ENCODE measurements around the gene AMER3.

AMER3 gene

DNA sequence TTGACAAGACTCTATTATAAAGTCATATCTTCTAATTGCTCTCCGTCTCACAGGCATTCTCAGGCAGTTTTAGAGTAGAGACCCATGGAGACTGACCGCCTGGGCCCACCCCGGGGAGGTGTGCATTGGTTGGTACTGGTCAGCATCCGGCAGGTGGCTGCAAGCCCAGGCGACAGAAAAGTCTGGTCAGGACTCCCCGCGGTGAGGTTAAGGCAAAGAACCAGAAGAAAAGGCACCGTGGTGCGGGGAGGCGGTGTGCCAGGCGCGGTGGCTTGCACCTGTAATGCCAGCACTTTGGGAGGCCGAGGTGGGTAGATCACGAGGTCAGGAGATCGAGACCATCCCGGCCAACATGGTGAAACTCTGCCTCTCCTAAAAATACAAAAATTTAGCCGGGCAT is 32.5 kb downstream of the AMER3 start:
- DNase-seq: no peak

GRCh38 chr2:130790312-130790711 is 35.0 kb downstream of the AMER3 start:
- DNase-seq: no peak

DNA sequence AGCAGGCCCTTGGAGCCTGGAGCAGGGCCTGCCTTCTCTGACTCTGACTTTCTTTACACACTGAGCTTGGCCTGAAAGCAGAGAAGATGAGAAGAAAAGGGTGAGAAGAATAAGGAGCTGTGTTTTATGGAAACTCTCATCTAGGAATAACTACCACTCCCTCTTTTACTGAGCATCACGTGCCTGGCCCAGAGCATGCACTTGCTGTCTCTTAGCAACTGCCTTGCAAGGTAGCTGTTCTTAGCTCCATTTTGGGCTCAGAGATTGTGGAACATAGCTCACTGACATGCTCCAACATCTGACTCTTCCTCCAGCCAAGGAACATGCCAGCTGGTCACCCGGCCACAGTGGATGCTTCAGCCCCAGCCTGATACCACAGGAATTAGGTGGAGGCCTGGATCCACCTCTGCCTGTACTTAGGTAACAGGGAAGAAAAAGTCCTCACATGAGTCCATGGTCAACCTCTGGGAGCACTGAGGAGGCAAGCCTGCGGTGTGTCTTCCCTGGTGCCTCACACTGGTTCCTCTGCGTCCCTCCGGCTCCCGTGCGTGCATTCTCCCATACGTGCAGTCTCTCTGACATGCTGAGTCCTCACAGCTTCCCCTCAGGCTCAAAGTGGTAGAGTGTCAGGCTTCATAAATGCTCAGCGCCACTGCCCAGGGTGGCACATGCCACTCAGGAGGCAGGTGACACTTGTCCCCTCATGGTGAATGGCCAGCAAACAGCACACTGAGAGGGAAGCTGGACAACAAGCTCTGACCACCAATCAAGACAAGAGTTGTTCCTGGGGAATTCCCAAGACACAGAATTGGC is 35.7 kb downstream of the AMER3 start:
- DNase-seq: no peak

- no peak for DNase-seq
Observed at GRCh38 chr2:130791617-130791939, 36.2 kb downstream of the AMER3 start.

DNA sequence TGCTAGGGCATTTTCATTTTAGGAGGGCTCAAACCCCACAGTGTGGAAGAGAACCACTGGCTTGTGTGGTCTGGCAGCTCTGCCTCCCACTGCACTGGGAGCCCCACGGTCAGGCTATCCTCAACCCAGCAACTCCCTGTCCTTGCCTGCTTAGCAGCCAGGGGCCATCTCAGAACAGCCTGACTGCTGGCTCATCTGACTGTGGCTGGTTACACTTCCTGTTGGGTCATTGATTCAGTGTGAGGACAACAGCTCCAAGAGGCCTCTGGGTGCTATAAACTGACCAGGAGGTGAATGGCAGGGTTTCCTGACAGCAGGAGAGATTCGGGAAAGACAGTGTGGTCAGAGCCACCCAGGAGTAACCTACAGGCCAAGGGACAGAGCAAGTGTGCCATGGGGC is 40.1 kb downstream of the AMER3 start:
- no peak for DNase-seq

- DNase-seq: no peak
Observed at GRCh38 chr2:130796290-130796689, 41.0 kb downstream of the AMER3 start.

GRCh38 chr2:130797493-130798435 is 42.4 kb downstream of the AMER3 start:
- peak; percentile 43 for DNase-seq

DNA sequence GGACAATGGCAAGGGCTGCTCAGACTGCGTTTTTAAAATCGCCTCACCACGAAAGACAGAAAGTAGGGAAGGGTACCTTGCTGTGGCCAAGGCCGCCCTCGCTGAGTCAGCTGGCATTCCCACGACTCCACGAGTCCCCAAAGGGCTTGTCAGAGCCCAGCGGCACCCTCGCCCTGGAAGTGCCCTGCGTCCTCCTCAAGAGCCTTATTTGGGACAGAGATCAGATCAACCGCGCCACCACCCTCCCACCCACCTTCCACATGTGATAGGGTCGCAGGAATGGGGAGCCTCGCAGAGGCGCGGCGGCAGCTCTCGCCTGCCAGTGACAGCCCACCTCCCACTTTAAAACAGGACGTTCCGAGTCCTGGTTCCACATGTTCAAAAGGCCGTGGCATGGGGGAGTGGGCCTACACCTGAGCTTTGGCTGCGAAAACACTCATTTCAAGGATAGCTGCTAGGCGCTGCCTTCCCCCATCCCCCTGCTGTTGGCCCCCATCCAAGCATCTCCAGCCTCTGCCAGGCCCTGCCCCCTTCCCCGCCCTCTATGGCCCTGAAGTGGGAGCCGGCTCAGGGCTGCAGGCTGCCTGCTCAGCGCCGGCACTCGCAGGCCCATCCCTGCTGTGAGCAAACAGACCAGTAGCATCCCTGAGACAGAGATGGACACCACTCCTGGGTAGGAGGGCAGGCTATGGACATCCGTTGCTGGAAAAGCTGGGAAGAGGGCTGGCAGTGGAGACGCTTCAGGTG is 43.3 kb downstream of the AMER3 start:
- DNase-seq: peak; percentile 16

- no peak for DNase-seq
Observed at GRCh38 chr2:130799295-130799694, 44.0 kb downstream of the AMER3 start.

GRCh38 chr2:130805613-130806012 is 50.3 kb downstream of the AMER3 start:
- no peak for DNase-seq

- DNase-seq: no peak
Observed at GRCh38 chr2:130806370-130806769, 51.0 kb downstream of the AMER3 start.

GRCh38 chr2:130807659-130808385 is 52.5 kb downstream of the AMER3 start:
- no peak for DNase-seq

DNA sequence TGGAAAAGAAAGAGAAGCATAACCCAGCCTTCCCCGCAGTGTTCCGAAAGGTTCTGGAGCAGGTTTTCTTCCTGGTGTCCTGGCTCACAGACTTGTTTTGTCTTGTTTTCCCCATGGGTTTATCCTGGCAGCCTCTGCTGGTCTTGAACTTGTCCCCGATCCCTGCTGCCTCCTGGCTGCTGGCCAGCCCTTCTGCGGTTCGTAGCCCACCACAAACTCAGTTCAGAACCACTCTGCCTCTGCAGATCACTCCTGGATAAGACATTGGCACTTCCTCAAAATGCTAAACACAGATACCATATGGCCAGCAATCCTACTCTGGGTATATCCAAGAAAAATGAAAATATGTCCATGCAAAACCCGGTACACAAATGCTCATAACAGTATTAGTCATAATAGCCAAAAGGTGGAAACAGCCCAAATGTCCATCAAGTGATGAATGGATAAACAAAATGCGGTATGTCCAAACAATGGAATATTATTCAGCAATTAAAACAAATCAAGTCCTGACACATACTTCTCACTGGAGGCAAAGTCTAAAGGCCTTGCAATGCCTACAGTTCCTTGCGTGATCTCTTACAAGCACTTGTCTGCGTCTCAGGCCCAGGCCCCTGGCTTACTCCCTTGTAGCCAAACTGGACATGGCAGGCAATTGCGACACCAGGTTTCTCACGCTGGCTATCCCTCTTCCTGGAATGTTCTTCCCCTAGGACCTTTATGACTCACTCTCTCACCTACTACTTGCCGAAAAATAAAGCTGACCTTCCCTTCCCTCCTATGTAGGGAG is 53.3 kb downstream of the AMER3 start:
- DNase-seq: no peak

GRCh38 chr2:130810490-130810889 is 55.1 kb downstream of the AMER3 start:
- no peak for DNase-seq

- DNase-seq: no peak
Observed at GRCh38 chr2:130813722-130814121, 58.4 kb downstream of the AMER3 start.

- DNase-seq: no peak
Observed at GRCh38 chr2:130814931-130815680, 59.8 kb downstream of the AMER3 start.

Measured in SHP77 treated with DMSO at 0.1 percent for 48 hours (cell line).